Activated naive CD8-positive, alpha-beta T cell (primary cell): ENCODE results near the gene CSTB.

Experiments
- H3K27ac Mint-ChIP-seq: one replicate; pipeline ENCODE4 v1.8.0; 2021; ENCODE audit warnings: mixed read lengths
- H3K27me3 Mint-ChIP-seq: one replicate; pipeline ENCODE4 v1.8.0; 2021; ENCODE audit warnings: mixed read lengths
- H3K36me3 Mint-ChIP-seq: one replicate; pipeline ENCODE4 v1.8.0; 2021; ENCODE audit warnings: mixed read lengths
- H3K4me1 Mint-ChIP-seq: one replicate; pipeline ENCODE4 v1.8.0; 2021; ENCODE audit warnings: low read depth, mixed read lengths
- H3K4me3 Mint-ChIP-seq: one replicate; pipeline ENCODE4 v1.8.0; 2021; ENCODE audit warnings: mild to moderate bottlenecking, mixed read lengths
- H3K9me3 Mint-ChIP-seq: one replicate; pipeline ENCODE4 v1.8.0; 2021; ENCODE audit warnings: low read depth, mixed read lengths

CSTB gene

DNA sequence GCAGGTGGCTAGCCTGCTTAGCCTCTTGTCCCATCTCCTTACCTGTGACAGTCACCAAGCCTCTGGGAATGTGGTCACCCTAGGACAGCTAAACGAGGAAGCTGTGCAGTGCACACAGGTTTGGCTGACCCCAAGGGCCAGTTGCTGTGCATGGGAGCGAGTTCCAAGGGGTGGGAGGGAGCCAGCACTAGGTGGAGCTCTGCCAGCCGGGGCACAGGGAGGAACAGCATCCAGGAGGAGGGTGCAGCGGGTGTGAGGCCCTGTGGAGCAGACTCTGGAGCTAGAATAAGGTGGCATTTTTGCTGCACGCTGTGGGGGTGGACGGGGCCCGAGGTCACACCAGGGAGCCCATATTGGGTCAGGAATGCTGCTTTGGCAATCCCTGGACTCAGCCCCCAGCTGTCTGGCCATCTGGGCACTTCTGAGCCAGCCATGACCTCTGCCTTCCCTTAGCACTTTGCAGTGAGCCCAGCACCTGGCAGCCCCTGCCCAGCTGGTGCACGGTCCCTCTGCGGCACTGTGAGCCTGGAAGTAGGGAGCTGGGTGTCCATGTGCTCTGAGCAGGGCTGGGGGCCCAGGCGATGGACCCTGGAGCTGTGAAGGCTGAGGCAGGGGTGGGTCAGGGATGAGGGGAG lies 48.5 kb downstream of the CSTB start:
- peak overlapping the region; percentile 87 for H3K4me3 Mint-ChIP-seq
- no peaks in the 10 kb centered on the region for H3K27me3 Mint-ChIP-seq
- H3K36me3 Mint-ChIP-seq = no peaks in the 10 kb centered on the region
- H3K9me3 Mint-ChIP-seq = no peaks in the 10 kb centered on the region
- H3K27ac Mint-ChIP-seq = no peak overlapping the region
- H3K4me1 Mint-ChIP-seq = peaks cover 49% of the 10 kb centered on the region

- H3K4me1 Mint-ChIP-seq = peaks cover 54% of the 10 kb centered on the region
- peak overlapping the region; percentile 81 for H3K27ac Mint-ChIP-seq
- H3K4me3 Mint-ChIP-seq = peak overlapping the region; percentile 63
- H3K27me3 Mint-ChIP-seq = no peaks in the 10 kb centered on the region
- H3K36me3 Mint-ChIP-seq = no peaks in the 10 kb centered on the region
- no peaks in the 10 kb centered on the region for H3K9me3 Mint-ChIP-seq
Observed at GRCh38 chr21:43726686-43727518, 49.2 kb downstream of the CSTB start.
